ENCODE measurements around the gene PNPLA2.

Gene PNPLA2

GRCh38 chr11:868802-869201 is 50.1 kb downstream of the PNPLA2 start:
- TF ChIP-seq, protein P1, sequence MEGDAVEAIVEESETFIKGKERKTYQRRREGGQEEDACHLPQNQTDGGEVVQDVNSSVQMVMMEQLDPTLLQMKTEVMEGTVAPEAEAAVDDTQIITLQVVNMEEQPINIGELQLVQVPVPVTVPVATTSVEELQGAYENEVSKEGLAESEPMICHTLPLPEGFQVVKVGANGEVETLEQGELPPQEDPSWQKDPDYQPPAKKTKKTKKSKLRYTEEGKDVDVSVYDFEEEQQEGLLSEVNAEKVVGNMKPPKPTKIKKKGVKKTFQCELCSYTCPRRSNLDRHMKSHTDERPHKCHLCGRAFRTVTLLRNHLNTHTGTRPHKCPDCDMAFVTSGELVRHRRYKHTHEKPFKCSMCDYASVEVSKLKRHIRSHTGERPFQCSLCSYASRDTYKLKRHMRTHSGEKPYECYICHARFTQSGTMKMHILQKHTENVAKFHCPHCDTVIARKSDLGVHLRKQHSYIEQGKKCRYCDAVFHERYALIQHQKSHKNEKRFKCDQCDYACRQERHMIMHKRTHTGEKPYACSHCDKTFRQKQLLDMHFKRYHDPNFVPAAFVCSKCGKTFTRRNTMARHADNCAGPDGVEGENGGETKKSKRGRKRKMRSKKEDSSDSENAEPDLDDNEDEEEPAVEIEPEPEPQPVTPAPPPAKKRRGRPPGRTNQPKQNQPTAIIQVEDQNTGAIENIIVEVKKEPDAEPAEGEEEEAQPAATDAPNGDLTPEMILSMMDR (IDR thresholded peaks at IDR 0.05; ENCODE audit: low read depth, low read length), result no peak
- no peak for DNase-seq (ENCODE audit: extremely low read depth, low read depth)

DNA sequence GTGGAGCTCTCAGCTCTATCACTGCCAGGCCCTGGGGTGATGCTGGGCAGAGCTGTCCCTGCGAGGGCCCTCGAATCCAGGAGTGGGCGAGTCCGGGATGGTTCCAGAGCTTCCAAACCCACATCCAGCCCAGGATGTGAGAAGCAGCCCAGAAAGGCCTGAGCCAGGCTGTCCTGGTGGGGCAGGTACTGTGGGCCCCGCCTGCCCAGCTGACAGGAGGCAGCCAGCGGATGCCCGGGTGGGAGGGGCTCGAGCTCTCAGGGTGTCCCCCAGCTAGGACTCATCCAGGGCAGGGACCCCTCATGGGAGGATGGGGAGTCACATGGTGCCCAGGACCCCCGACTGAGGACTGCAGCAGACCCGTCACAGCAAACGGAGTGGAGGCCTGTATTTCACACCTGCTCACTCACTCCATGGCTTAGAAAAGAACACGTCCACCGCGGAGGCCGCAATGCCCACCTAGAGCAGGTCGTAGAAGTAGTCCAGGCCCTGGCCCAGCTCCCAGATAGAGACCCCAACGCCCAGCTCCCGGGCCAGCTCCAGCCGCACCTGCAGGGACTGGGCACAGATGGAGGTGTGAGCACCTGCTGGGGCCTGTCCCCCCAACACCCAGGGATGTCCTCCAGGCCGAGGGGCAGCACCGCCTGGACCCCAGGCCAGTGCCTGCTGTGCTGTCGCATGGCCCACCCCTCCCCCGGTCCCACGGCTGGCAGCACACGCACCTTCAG is 50.8 kb downstream of the PNPLA2 start:
- TF ChIP-seq, protein P1 (IDR thresholded peaks at IDR 0.05; ENCODE audit: low read depth, low read length), result no peak
- DNase-seq (ENCODE audit: extremely low read depth, low read depth), result no peak

- DNase-seq (ENCODE audit: extremely low read depth, low read depth), result no peak
- TF ChIP-seq, protein P1 (IDR thresholded peaks at IDR 0.05; ENCODE audit: low read depth, low read length), result no peak; the same call in none of the 2 replicates
Measured at GRCh38 chr11:870127-870413, 51.4 kb downstream of the PNPLA2 start.

- TF ChIP-seq, protein P1 (IDR thresholded peaks at IDR 0.05; ENCODE audit: low read depth, low read length), result no peak
- no peak for DNase-seq (ENCODE audit: extremely low read depth, low read depth)
Measured at GRCh38 chr11:870418-870817, 51.7 kb downstream of the PNPLA2 start.

DNA sequence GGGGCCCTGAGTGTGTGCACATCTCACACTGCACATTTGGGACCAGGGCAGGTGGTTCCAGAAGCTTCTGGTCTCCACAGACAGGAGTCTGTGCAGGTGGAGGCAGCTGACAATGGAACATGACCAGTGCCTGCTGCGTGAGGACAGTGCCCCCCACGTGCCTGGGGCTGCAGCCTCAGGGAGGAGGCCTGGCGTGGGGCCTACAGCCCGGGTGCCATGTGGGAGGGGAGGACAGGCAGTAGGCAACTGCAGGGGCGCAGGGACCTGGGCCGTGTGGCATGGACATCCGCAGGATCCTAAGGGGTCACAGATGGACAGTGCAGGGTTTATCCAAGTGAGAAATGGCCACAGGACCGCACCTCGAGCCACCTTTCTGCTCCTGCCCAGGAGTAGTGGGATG is 52.8 kb downstream of the PNPLA2 start:
- DNase-seq (ENCODE audit: extremely low read depth, low read depth), result no peak
- TF ChIP-seq, protein P1 (IDR thresholded peaks at IDR 0.05; ENCODE audit: low read depth, low read length), result no peak

- TF ChIP-seq, protein P1 (IDR thresholded peaks at IDR 0.05; ENCODE audit: low read depth, low read length), result no peak
- no peak for DNase-seq (ENCODE audit: extremely low read depth, low read depth)
Measured at GRCh38 chr11:872799-873198, 54.1 kb downstream of the PNPLA2 start.

- DNase-seq (ENCODE audit: extremely low read depth, low read depth), result no peak
- TF ChIP-seq, protein P1 (IDR thresholded peaks at IDR 0.05; ENCODE audit: low read depth, low read length), result no peak
Measured at GRCh38 chr11:873706-874105, 55.0 kb downstream of the PNPLA2 start.
